Measurements from ENCODE around the gene CD33. TPM values are rescaled to one million over a fixed set of nuclear protein-coding genes. Genes with fewer than 3 reads are reported as not detected.
A peak's percentile ranks its signal among the peaks of the same experiment; 100 is the strongest.

CD33 gene
- total and polyA plus RNA-seq, 9 of the 15 experiments (the other 6 are each of a cell fraction or from before 2014, with no cell fraction given), result 36.1 to 88.6 (median 49.6) TPM

DNA sequence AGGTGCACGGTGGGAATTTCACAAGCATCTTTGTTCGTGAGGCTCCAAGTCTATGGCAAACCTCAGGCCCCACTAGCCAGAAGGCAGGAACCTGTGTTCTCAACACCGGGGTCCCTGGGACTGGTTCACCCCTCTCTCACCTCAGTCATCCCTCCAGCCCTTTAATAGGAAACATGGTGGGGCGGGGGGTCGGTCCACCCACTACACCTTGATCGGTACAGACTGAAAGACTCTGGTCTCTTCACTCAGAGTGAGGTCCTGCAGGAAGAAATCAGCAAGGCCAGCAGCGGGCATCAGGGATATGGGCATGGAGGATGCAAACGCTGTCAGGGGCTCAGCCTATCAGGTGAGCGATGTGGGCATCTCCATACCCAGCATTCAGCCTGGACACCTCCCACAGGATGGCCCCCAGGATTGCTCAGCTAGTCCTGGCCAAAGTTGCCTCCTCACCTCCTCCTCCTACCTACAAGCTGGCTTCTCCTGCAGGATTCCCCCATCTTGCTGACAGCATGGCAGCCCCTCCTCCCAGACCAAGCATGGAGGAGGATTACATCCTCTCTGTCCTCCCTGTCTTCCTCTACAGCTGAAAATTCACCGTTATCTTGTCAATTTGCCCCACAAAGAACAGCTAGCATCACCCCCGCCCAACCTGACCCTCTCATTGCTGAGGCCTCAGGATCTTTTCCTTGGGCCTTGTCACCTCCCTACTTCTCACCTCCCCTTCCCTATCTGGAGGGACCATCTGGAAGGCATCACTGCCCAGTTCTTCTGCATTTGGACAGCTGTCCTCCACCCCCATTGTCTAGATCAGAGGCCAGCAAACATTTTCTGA lies 37.3 kb upstream of the CD33 start (continued):
- TF ChIP-seq, protein P1, sequence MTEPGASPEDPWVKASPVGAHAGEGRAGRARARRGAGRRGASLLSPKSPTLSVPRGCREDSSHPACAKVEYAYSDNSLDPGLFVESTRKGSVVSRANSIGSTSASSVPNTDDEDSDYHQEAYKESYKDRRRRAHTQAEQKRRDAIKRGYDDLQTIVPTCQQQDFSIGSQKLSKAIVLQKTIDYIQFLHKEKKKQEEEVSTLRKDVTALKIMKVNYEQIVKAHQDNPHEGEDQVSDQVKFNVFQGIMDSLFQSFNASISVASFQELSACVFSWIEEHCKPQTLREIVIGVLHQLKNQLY (CRISPR knock-in tag; conservative IDR thresholded peaks at IDR 0.05), result no peak
- TF ChIP-seq ZNF695 (CRISPR knock-in tag; IDR thresholded peaks at IDR 0.05) (no peak), CREB1 (IDR thresholded peaks at IDR 0.05) (no peak), CREB1 (CRISPR knock-in tag; IDR thresholded peaks at IDR 0.05) (no peak), CC2D1A (IDR thresholded peaks at IDR 0.05) (no peak), CBFA2T2 (conservative IDR thresholded peaks at IDR 0.05) (peak; percentile 78), NFIC (IDR thresholded peaks at IDR 0.05) (peak; percentile 39), TFAM (CRISPR knock-in tag; conservative IDR thresholded peaks at IDR 0.05) (no peak), CEBPB (tag; IDR thresholded peaks at IDR 0.05) (no peak), CCNT2 (IDR thresholded peaks at IDR 0.05; ENCODE audit: borderline replicate concordance, extremely low read depth, insufficient read length, low read depth, low read length) (no peak), HMBOX1 (IDR thresholded peaks at IDR 0.05) (no peak), SP2 (IDR thresholded peaks at IDR 0.05; ENCODE audit: extremely low read depth, low read depth, low read length, poor library complexity, severe bottlenecking) (no peak), SMAD3 (CRISPR knock-in tag; conservative IDR thresholded peaks at IDR 0.05) (no peak), NR0B1 (IDR thresholded peaks at IDR 0.05; ENCODE audit: partially characterized antibody) (no peak), MTA2 (IDR thresholded peaks at IDR 0.05; ENCODE audit: low read depth) (peak; percentile 43; the same call in 1 of the 2 replicates), PBX2 (CRISPR knock-in tag; IDR thresholded peaks at IDR 0.05; ENCODE audit: low read depth) (no peak), PBX2 (tag; conservative IDR thresholded peaks at IDR 0.05; ENCODE audit: low read depth) (no peak), TAL1 (IDR thresholded peaks at IDR 0.05) (peak; percentile 67), HDAC1 (IDR thresholded peaks at IDR 0.05) (no peak), ZNF12 (CRISPR knock-in tag; IDR thresholded peaks at IDR 0.05) (no peak), CREM (IDR thresholded peaks at IDR 0.05; ENCODE audit: low read depth) (no peak), YY1 (IDR thresholded peaks at IDR 0.05; ENCODE audit: borderline replicate concordance in 1 of 3, control insufficient read depth in 1 of 3, extremely low read depth in 1 of 3, insufficient read depth in 3 of 3, insufficient read length in 1 of 3, insufficient replicate concordance in 2 of 3, low read depth in 1 of 3, low read length in 2 of 3) (no peak), POLR2G (IDR thresholded peaks at IDR 0.05; ENCODE audit: low read depth, low read length) (no peak)
